ENCODE results near the gene CD79B. TPM values are rescaled to one million over a fixed set of nuclear protein-coding genes. Genes with fewer than 3 reads are reported as not detected.
"Not testable (repeated sequence)": the region's sequence is repeated elsewhere in the genome, so short reads cannot be mapped to it uniquely, and the experiment has no call there.

The CD79B gene
- total and polyA plus RNA-seq, 2 donors = 1.3 to 7.2 TPM

GRCh38 chr17:63904796-63905195, 27.3 kb downstream of the CD79B start:
- H3K4me1 ChIP-seq (ENCODE audit: insufficient read depth); H3K4me3 ChIP-seq (ENCODE audit: low read depth, low read length); DNase-seq (ENCODE audit: extremely low spot score); H3K36me3 ChIP-seq (ENCODE audit: insufficient read depth); H3K27ac ChIP-seq (ENCODE audit: low read depth): not testable (repeated sequence)
- 93% methylated on average over 8 of the region's 8 CpGs for WGBS

- not testable (repeated sequence) for H3K27ac ChIP-seq (ENCODE audit: low read depth); H3K4me3 ChIP-seq (ENCODE audit: low read depth, low read length); DNase-seq (ENCODE audit: extremely low spot score); H3K4me1 ChIP-seq (ENCODE audit: insufficient read depth); H3K36me3 ChIP-seq (ENCODE audit: insufficient read depth)
- WGBS = 41% methylated on average over 5 of the region's 5 CpGs
Observed at GRCh38 chr17:63903787-63904201, 28.3 kb downstream of the CD79B start.

GRCh38 chr17:63901971-63902370, 30.2 kb downstream of the CD79B start:
- WGBS = 84% methylated on average over 2 of the region's 2 CpGs
- not testable (repeated sequence) for H3K4me1 ChIP-seq (ENCODE audit: insufficient read depth); H3K27ac ChIP-seq (ENCODE audit: low read depth); H3K36me3 ChIP-seq (ENCODE audit: insufficient read depth); H3K4me3 ChIP-seq (ENCODE audit: low read depth, low read length); DNase-seq (ENCODE audit: extremely low spot score)

GRCh38 chr17:63898899-63899798, 33.0 kb downstream of the CD79B start:
- DNase-seq (ENCODE audit: extremely low spot score); H3K27ac ChIP-seq (ENCODE audit: low read depth); H3K4me1 ChIP-seq (ENCODE audit: insufficient read depth); H3K4me3 ChIP-seq (ENCODE audit: low read depth, low read length); H3K36me3 ChIP-seq (ENCODE audit: insufficient read depth): not testable (repeated sequence)
- 77% methylated on average over 6 of the region's 6 CpGs for WGBS

GRCh38 chr17:63896524-63897354, 35.4 kb downstream of the CD79B start, which contains the start of gene CSH1:
Gene CSH1 (minus strand): TSS chr17:63896574. CDS start chr17:63896511, 63 bp downstream.
- WGBS = 89% methylated on average over 11 of the region's 14 CpGs
- DNase-seq (ENCODE audit: extremely low spot score); H3K4me3 ChIP-seq (ENCODE audit: low read depth, low read length); H3K4me1 ChIP-seq (ENCODE audit: insufficient read depth); H3K36me3 ChIP-seq (ENCODE audit: insufficient read depth); H3K27ac ChIP-seq (ENCODE audit: low read depth): not testable (repeated sequence)

GRCh38 chr17:63894821-63895220, 37.3 kb downstream of the CD79B start:
- H3K36me3 ChIP-seq (ENCODE audit: insufficient read depth); H3K4me3 ChIP-seq (ENCODE audit: low read depth, low read length); H3K27ac ChIP-seq (ENCODE audit: low read depth); DNase-seq (ENCODE audit: extremely low spot score); H3K4me1 ChIP-seq (ENCODE audit: insufficient read depth): not testable (repeated sequence)
- WGBS = 93% methylated on average over 10 of the region's 10 CpGs

GRCh38 chr17:63894021-63894420, 38.1 kb downstream of the CD79B start:
- not testable (repeated sequence) for H3K4me1 ChIP-seq (ENCODE audit: insufficient read depth); DNase-seq (ENCODE audit: extremely low spot score)
- WGBS = 73% methylated on average over 3 of the region's 3 CpGs

GRCh38 chr17:63892316-63893037, 39.7 kb downstream of the CD79B start:
- H3K4me3 ChIP-seq (ENCODE audit: low read depth, low read length); H3K27ac ChIP-seq (ENCODE audit: low read depth); H3K36me3 ChIP-seq (ENCODE audit: insufficient read depth); DNase-seq (ENCODE audit: extremely low spot score); H3K4me1 ChIP-seq (ENCODE audit: insufficient read depth): not testable (repeated sequence)
- WGBS = 51% methylated on average over 11 of the region's 11 CpGs

More at GRCh38 chr17:63894021-63894420, 38.1 kb downstream of the CD79B start:
- not testable (repeated sequence) for H3K4me3 ChIP-seq (ENCODE audit: low read depth, low read length); H3K27ac ChIP-seq (ENCODE audit: low read depth); H3K36me3 ChIP-seq (ENCODE audit: insufficient read depth)

GRCh38 chr17:63889026-63889848, 42.9 kb downstream of the CD79B start:
- 30% methylated on average over 13 of the region's 13 CpGs for WGBS
- H3K36me3 ChIP-seq (ENCODE audit: insufficient read depth) = not testable (repeated sequence)

GRCh38 chr17:63885119-63885518, 47.0 kb downstream of the CD79B start:
- 88% methylated on average over 11 of the region's 11 CpGs for WGBS

More at GRCh38 chr17:63889026-63889848, 42.9 kb downstream of the CD79B start:
- not testable (repeated sequence) for H3K4me1 ChIP-seq (ENCODE audit: insufficient read depth); H3K4me3 ChIP-seq (ENCODE audit: low read depth, low read length); H3K27ac ChIP-seq (ENCODE audit: low read depth); DNase-seq (ENCODE audit: extremely low spot score)

GRCh38 chr17:63882626-63883126, 49.5 kb downstream of the CD79B start:
- DNase-seq (ENCODE audit: extremely low spot score); H3K27ac ChIP-seq (ENCODE audit: low read depth); H3K36me3 ChIP-seq (ENCODE audit: insufficient read depth); H3K4me3 ChIP-seq (ENCODE audit: low read depth, low read length); H3K4me1 ChIP-seq (ENCODE audit: insufficient read depth): not testable (repeated sequence)
- 85% methylated on average over 9 of the region's 9 CpGs for WGBS

More at GRCh38 chr17:63885119-63885518, 47.0 kb downstream of the CD79B start:
- not testable (repeated sequence) for H3K4me3 ChIP-seq (ENCODE audit: low read depth, low read length); H3K4me1 ChIP-seq (ENCODE audit: insufficient read depth); H3K36me3 ChIP-seq (ENCODE audit: insufficient read depth); DNase-seq (ENCODE audit: extremely low spot score); H3K27ac ChIP-seq (ENCODE audit: low read depth)

- no peaks in the 10 kb centered on the region for H3K36me3 ChIP-seq (ENCODE audit: insufficient read depth)
- H3K4me3 ChIP-seq (ENCODE audit: low read depth, low read length) = no peak within 1 kb of the TSS
- DNase-seq (ENCODE audit: extremely low spot score) = no peak
- H3K4me1 ChIP-seq (ENCODE audit: insufficient read depth) = no peaks in the 10 kb centered on the region
- H3K27ac ChIP-seq (ENCODE audit: low read depth) = no peak within 1 kb of the TSS
- 36% methylated on average over 15 of the region's 15 CpGs for WGBS
Observed at GRCh38 chr17:63881935-63882601, 50.1 kb downstream of the CD79B start, which contains the start of gene GH2. Gene GH2 (minus strand): TSS chr17:63881944. CDS start chr17:63881801, 143 bp downstream.
